Measurements from ENCODE around the gene XIRP1.

XIRP1 gene

DNA sequence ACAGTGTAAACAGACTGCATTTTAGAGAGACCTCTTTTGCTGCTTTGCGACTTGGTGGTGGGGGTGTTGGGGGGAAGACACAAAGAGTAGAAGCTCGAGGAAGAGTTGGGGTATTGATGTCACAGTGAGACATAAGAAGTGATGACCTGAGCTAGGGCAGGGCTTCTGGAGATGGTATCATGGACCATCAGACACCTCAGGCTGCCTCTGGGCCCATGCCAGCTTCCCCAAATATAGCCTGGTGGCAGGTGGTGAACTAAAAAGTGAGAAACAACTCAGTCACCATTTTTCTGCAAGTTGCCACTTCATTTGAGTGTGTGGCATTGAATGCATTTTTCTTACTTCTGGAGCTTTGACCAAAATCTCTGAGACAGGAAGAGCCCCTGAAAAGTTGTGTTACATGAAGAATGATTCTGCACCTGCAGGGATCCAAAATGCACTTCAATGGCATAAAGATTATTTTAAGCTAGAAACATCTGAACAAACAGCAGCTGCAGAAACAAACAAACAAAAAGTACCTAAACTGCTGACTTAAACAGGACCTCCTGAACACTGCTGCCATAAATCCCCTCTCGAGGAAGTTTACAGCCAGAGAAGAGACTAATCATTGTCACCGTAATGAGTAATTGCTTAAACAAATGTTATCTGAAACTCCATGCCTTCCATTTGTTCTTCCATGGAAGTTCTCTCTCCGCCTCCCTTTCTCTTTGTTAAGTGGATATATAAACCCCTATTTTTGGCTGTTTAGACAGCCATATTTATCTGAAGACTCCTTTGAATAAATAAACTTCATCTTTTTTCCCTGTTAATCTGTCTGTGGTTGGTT lies 15.2 kb upstream of the XIRP1 start:
- no peak for DNase-seq

- DNase-seq: no peak
These were observed 13.6 kb upstream of the XIRP1 start for GRCh38 chr3:39205919-39206516.

DNA sequence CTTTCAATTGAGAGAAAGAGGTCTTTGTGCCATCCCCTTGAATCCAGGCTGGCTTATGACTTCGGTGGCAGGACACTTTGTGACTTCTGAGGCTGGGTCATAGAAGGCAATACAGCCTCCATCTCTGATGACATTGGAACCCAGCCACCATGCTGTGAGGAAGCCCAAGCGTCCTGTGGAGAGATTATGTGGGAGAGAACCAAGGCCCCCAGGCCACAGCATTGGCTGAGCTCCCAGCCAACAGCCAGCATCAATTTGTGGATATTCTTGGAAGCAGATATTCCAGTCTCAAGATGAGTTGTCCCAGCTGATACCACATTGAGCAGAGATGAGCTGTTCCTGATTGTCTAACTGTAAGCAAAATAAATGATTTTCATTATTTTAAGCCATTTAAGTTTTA lies 12.7 kb upstream of the XIRP1 start:
- no peak for DNase-seq

GRCh38 chr3:39203860-39204259 lies 11.5 kb upstream of the XIRP1 start:
- no peak for DNase-seq

GRCh38 chr3:39203402-39203801 lies 11.0 kb upstream of the XIRP1 start:
- no peak for DNase-seq

DNA sequence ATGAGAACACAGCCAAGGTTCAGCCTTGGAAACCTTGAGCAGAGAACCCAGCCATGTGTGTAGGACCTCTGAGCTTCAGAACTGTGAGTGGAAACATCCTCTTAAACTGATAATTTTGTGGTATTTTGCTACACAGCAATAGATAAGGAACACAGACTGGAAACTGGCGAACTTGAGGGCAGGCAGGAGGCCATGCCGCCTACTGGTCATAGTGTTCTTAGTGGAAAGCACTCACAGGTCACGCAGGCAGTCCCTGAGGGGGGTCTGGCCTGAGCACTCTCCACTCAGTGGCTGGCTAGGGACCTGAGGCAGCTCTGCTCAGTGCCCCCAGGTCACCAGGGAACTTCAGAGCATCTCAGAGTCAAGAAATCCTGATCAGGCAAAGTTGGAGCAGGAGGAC lies 9.7 kb upstream of the XIRP1 start:
- no peak for DNase-seq

GRCh38 chr3:39196671-39197356 lies 4.4 kb upstream of the XIRP1 start:
- no peak for DNase-seq

- no peak for DNase-seq
These were observed 3.6 kb upstream of the XIRP1 start for GRCh38 chr3:39196034-39196433.

- no peak for DNase-seq
These were observed 996 bp upstream of the XIRP1 start for GRCh38 chr3:39193391-39193790.

GRCh38 chr3:39191773-39192172 lies 622 bp downstream of the XIRP1 start:
- DNase-seq: no peak

DNA sequence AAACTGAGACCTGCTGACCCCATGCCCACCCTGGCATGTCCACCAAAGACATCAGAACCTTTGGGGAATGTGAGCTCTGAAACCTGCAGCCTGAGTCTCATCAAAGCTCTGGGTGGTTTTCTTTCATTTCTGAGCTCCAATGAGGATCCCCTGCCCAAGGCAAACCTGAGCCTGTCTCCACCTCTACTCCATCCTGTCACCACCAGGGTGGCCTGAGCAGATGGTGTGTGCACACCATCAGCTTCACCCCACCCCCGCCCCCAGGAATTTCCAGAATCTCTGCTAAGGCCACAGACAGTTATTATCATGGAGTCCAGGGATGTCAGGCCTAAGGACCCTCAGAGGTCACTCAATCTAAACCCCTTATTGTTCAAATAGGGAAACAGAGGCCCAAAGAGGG lies 1.3 kb downstream of the XIRP1 start:
- DNase-seq: no peak

DNA sequence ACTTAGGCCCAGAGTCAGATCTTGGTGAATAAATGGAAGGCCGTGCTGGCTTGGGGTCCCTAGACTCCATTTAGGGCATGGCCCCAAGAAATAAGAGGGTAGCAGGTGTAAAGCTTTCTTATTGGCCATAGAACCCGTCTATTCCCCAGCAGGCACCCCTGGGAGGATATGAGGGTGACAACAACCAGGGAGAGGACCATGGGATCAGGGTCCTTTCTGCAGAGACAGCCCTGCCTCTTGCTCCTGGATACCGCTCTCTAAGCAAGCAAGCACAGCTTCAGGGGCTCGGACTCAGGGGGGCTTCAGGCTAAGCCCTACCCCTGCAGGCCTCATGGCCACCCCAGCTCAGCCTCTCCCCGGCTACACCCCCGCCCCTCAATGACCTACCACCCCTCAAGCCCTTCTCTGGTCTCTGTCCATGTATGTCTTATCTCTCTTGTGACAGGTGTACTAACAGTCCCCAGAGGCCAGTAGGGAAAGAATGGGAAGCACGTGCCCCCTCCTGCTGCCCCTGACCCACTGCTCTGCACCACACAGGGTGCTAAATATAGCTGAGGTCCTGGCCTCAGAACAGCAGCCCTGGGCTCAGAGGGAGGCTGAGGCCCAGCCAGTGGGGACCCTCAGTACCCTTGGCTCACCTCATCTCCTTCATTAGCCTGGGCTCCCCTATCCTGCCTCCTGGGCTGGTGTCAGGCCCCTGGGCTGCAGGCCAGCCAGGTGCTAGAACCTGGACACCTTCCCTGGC lies 1.9 kb downstream of the XIRP1 start:
- DNase-seq: no peak

GRCh38 chr3:39189959-39190269 lies 2.5 kb downstream of the XIRP1 start:
- peak in 1 of 2 experiments; percentile 5 for DNase-seq

DNA sequence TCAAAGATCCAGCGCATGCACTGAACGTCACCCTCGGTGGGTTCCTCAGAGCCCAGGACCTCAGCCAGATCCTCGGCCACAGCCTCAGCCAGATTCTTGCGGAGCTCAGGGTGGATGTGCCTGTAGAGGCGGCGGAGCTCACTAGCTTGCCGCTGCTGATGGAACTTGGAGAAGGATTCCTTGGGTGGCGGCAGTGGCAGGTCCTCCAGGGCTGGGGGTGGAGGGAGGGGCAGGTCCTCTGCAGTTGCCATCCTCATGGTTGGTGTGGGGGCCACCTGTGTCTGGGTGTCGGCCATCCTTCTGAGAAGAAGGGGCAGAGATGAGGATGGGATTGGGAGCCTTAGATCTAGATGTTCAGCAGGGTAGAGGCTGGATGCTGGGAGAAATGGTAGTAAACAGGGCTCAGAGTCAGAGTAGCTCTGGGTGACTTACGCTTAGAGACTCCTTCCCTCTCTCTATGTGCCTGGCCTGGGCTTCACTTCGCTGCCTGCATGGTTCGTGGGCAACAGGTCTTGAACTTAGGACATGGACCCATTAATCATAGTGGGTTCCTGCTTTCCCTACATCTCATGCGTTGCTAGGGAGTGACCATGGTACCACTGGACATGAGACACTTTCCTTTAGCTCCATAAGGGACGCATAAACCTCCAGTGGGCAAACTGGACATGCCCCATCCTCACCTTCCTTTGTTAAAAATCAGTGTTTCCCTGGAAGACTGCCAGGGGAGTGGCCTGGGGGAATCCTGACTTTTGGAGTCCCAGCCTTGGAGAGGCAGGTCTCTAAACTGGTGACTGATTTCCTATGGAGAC lies 3.0 kb downstream of the XIRP1 start:
- DNase-seq: no peak

- no peak for DNase-seq
These were observed 3.9 kb downstream of the XIRP1 start for GRCh38 chr3:39188271-39189149.

GRCh38 chr3:39187372-39188155 lies 4.8 kb downstream of the XIRP1 start:
- DNase-seq: no peak

GRCh38 chr3:39186692-39187151 lies 5.7 kb downstream of the XIRP1 start:
- DNase-seq: no peak

DNA sequence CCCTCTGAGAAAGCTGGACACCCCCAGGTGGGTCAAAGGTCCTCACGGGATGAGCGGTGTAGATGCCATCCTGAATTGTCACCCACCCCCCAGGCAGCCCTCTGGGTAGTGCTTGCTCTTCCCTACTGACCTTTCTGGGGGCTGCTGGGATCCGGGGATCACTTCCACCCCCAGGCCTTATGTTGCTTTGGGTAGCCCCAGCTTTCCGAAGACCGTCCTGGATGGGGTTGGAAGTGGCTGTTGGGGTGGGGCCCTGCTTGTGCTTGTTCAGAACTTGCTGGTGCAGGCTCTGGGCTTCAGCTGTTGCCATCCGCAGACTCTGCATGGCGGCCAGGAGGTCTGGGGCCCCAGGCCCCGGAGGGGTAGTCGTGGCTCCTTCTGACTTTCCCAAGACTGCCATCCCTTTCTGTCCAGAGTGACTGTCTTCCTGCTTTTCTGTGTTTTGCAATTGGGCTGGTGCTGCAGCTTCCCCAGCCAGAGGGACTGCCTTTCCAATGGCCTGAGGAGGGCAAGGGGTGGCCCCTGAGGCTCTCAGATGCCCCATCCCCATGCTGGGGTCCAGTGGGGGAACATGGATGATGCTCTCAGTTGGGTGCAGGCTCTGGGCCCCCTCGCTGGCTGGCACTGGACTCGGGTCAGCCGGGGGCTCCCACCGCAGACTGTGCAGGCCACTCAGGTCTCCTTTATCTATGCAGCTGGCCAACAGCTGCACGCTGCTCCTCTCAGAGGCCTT lies 6.3 kb downstream of the XIRP1 start:
- no peak for DNase-seq

DNA sequence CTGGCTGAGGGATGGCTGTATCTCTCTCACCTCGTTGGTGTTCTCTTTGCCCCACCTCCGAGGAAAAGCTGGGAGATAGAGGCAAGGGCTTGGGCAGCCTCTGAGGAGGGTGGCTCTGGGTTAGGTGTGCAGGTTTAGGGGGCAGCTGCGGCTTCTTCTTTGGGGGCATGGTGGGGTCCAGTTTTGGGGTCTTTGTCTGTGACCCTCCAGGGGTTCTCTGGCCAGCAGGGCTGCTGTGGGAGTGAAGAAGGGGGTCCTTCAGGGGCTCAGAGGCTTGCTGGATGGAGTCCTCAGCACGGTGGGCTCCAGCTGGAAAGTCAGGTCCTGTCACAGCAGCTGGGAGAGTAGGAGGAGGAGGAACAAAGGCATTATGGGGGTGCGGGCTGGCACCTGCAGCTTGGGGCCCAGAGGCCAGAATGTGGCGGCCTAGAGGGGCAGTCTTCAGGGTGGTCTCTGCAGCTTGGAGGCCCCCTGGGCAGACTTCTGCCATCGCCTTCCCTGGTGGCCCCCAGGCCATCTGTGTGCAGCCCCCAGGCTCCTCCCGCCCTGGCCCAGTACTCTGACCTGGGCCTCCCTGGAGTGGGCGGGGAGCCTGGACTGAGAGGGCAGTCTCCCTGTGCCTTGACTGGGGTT lies 7.0 kb downstream of the XIRP1 start:
- no peak for DNase-seq

DNA sequence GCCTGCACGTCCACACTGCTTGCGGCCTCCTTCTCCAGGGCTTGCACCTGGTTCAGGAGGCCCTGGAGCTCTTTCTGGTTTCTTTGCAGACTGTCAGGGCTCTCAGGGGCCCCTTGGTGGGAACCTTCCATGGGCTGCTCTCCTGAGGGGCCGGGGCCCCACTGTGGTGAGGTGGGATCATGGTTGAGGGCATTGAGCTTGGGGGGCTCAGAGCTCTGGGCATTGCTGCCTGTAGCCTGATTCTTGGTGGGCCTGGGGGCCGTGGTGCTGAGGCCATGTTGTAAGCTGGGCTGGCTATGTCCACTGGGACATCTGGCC lies 7.5 kb downstream of the XIRP1 start:
- DNase-seq: no peak

Data from NCI-H1930 (cell line).